MV-4-11 (cell line): ENCODE measurements around the gene TRAPPC5.

ENCODE experiments used
- DNase-seq: peaks from one replicate; lab custom pipeline; 2025; lab: John Stamatoyannopoulos, UW

The TRAPPC5 gene

DNA sequence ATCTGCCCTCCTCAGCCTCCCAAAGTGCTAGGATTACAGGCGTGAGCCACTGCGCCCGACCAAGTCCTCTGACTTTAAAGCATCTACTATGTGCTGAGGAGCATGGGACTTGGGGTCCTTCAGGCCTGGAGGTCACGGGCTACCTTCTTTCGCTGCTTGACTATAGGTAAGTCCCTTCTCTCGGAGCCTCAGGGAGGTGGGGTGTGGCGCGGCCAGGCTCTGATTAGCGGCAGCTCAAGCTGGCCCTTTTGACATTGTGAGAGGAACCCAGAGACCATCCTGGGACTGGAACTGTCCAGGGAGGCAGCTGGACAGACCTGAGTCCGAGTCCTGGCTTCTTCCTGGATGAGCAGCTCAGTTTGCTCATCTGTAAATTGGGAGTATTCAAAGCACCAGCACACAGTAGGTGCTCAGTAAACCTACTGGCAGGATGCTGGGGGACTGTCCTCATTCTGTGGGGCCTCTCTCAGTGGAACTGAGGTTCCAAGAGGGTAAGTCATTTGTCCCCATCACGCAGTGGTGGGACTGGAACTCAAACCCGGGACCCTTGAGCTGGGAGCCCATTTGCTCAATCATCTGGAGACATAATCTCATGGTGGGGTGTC lies 20.5 kb downstream of the TRAPPC5 start:
- DNase-seq, result no peak

DNA sequence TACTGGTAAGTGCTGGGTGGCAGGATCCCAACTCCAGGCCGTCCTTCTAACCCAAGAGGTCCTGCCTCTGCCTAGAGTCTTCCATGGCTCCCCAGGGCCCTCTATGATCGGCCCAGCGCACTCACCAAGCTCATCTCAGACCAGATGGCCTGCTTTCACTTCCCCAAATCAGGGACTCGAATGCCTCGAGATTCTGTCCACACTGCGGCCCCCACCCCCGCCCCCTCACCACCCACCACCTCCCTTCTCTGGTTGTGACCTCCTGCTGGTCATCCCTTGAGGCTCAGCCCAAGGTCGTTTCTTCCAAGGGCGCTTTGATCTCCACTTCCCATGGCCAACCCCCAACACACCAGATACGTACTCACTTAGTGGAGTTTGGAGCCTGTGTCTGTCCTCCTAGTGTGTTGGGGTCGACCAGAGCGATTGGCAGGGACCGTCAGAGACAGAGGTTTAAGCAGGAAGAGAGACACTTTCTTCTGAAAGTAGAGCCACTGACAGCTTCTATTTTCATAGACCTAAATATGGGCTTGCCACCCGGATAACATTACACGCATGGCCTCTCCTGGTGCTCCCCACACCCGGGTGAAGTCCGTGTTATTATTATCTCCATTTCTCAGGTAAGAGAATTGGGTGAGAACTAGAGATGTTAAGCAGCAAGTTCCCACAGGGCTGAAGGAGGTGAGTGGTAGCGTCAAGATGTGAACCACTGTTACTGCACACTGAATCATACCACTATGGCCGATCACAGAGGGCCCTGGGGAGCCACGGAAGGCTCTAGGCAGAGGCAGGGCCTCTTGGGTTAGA lies 21.2 kb downstream of the TRAPPC5 start, which contains the start of gene FCER2:
TSS of gene FCER2 (minus strand) at position 478 of the 804 bp plus-strand sequence. CDS start 2,371 bp downstream, outside the sequence.
- DNase-seq, result peak; percentile 91

DNA sequence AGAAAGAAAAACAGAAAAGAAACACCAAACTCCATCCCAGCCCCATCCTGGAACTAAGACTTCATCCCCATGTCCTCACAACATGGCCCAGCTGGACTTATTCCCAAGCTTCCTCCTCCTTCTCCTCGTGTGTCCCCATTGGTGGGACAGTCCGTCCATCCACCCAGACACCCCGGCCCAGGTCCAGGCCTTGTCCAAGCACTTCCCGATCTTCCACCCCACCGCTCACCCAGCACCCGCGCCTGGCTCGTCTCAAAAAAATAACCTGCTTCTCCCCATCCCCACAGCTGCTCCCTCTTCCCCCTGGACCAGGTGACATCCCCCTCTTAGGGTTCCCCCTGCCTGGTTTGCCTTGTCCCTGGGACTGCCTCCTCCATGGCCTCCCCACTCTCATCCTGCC lies 22.7 kb downstream of the TRAPPC5 start:
- no peak for DNase-seq

- no peak for DNase-seq
These were observed 23.8 kb downstream of the TRAPPC5 start for GRCh38 chr19:7704280-7705060.

DNA sequence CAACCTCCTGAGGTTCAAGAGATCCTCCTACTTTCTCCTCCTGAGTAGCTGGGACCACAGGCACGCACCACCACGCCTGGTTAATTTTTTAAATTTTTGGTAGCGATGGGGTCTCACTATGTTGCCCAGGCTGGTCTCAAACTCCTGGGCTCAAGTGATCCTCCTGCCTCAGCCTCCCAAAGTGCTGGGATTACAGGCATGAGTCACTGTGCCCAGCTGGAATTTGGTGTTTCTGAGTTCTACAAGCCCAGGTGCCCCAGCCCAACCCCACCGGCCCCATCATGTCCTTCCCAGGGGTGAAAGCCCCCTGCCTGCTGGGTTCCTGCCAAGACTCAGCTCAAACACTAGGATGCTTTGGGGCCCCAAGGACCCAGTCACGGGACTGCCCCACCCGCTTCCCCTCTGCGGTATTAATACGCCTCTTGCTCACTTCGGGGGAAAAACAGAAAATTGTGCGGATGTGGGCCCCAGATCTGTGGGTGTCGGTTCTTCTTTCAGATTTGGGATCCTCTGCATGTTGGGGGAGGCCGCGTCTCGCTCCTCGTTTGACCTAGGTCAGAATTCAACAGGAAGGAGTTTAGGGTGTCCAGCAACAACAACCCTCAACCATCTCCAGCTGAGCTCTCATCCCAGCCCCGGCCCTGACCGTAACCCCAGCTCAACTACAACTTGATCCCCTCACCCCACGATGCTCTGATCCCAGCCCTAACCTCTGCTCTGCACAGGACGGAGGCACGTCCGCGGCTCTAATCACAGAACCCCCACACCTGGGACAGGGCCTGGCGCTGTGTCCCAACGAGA lies 25.0 kb downstream of the TRAPPC5 start:
- DNase-seq, result peak; percentile 99

GRCh38 chr19:7706188-7706954 lies 25.7 kb downstream of the TRAPPC5 start:
- peak; percentile 74 for DNase-seq

DNA sequence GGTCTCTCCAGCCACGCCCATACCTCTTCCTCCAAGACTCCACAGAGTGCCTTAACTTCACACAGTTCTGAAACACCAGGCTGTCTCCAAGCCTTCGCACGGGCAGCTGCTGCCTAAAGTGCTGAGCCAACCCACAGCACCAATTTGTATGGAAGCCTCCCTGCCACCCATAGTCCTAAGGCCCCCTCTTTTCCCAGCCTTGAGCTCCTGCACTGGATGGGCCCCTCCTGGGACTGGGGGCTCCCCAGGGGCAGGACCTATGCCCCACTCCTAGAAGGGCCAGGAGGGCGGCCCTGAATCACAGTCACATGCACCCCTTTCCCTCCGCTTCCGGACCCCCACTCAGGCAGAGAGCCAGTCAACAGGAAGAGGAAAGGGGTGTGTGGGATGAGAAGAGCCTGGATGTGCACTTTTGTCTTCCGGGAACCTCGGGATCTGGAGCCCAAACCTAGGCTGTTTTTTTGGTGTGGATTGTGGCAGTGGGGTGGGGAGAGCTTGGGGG lies 26.4 kb downstream of the TRAPPC5 start:
- peak; percentile 46 for DNase-seq

DNA sequence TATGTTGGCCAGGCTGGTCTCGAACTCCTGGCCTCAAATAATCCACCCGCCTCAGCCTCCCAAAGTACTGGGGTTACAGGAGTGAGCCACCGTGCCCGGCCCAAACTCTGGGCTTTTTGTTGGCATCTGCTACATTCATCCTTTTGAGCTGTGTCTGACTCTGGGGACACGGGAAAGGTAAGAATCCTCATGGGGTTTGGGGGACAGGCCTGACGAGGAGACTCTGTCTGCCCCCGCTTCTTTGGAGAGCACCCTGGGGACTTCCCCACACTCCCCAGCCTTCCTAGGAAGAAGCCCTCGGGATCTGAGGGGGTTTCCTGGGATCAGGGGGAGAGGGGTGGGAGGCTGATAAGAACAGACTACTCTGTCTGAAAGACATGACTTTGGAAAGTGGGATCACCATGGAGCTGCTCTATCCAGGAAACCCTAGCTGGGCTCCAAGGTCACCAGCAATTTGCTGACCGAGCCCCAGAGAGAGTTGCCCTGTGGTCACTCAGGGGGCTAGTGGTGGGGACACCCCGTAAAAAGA lies 29.4 kb downstream of the TRAPPC5 start:
- DNase-seq, result no peak

GRCh38 chr19:7710616-7711015 lies 30.0 kb downstream of the TRAPPC5 start:
- no peak for DNase-seq

- DNase-seq, result peak; percentile 45
These were observed 35.0 kb downstream of the TRAPPC5 start for GRCh38 chr19:7715671-7716070.

GRCh38 chr19:7716762-7717161 lies 36.1 kb downstream of the TRAPPC5 start:
- DNase-seq, result no peak

DNA sequence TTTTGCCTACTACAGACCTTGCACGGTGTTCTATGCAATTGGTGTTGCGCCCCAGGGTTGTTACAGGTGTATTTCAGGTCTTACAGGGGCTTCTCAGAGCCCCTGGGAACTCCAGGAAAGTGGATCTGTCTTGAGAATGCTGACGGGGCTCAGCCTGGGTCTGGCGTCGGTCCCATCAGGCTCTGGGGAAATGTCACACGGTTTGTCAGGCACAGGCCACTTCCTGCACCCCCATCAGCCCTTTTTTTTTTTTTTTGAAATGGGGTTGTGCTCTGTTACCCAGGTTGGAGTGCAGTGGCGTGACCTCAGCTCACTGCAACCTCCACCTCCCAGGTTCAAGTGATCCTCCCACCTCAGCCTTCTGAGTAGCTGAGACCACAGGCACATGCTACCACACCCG lies 38.0 kb downstream of the TRAPPC5 start:
- no peak for DNase-seq

- no peak for DNase-seq
These were observed 39.7 kb downstream of the TRAPPC5 start for GRCh38 chr19:7720351-7720750.

DNA sequence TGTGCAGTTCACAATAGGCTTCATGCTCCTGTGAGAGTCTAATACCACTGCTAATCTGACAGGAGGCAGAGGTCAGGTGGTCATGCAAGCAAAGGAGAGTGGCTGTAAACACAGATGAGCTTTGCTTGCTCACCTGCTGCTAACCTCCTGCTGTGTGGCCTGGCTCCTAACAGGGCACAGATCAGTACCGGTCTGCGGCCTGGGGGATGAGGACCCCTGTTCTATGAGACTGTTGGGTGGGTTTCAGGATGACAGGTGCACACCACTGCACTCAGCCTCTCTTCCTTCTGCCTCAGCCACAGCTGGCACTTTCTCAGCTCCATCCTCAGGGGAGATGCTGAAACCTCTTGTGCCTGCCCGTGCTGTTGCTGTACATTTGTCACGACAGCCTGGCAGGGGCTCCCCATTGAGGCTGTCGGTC lies 41.6 kb downstream of the TRAPPC5 start:
- no peak for DNase-seq

- no peak for DNase-seq
These were observed 45.2 kb downstream of the TRAPPC5 start for GRCh38 chr19:7725791-7726190.

GRCh38 chr19:7729211-7729610 lies 48.6 kb downstream of the TRAPPC5 start:
- no peak for DNase-seq

DNA sequence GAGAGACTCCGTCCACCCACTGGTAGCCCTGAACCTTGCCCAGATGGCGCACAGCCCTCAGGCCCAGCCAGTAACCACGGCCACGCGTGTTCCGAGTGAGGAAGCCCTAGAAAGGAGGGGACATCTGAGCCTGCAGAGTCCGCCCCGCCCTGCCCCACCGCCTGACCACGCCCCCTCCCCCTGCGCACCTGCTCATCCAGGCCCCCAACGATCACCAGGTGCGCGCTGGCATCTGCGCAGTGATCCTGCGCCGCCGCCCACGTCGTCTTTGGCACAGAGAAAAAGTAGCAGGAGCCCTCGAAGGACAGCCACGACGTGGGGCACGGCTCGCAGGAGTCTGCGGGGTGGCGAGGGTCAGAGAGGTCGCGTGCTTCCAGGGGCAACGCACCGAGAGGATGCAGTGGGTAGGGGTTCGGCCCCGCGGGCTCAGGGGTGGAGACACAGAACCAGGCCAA lies 49.2 kb downstream of the TRAPPC5 start:
- DNase-seq, result no peak

DNA sequence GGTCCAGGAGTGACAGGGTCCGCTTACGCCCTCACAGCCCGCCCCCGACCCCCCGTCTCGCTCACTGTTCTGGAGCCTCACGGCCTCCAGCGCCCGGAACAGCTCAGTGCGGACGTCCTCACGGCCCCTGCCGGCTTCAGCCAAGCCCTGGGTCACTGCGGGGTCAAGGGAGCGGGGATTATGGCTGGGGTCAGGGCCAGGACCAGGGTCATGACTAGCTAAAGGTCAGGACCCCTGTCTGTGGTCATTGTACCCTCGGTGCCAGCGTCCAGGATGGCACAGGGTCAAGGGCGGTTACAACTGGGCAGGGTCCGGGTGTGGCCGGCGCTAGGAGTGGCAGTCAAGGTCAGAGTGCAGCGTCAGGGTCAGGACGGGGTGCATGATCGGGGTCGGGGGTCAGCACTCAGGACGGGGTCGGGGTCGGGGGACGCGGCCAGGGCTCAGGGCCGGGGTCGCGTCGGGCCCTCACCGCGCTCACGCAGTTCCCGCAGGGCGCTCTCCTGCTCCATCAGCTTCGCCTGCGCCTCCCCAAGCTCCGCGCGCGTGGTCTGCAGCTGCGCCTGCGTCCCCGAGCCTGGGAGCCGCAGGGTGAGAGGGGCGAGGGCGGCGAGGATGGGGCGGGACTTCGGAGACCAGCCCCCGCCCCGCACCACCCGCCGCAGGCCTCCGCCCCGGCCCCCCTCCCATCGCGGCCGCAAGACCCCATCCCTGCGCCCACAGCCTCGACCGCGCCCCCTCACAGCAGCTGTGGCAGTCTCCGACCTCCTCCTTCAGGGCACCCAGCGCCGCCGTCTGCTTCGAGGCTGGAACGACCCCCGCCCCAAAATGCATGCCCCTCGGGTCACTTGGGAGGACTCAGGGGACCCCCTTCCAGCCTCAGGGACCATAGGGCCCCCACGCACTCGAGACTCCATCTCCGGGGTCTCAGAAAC lies 49.9 kb downstream of the TRAPPC5 start:
- no peak for DNase-seq

DNA sequence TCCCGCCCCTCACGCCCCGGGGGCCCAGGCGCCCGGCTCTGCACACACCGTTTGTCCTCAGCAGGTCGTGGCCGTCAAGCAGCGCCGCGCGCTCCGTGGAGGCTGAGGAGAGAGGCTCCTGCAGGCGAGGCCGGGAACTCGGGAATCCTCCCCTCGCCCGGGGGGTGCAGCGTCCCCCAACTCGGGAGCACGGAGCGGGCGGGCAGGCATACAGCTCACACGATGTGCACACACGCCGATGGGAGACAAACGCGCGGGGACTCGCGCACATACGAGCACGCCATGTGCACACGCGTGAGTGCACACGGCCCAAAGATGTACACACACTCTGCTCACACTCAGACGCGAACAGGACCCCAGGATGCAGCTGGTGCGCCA lies 50.6 kb downstream of the TRAPPC5 start:
- DNase-seq, result no peak
